H9 (cell line): ENCODE measurements around the gene SPTBN1. TPM values are rescaled to one million over a fixed set of nuclear protein-coding genes. Genes with fewer than 3 reads are reported as not detected.

Experiments
- DNase-seq: peaks from one replicate; pipeline ENCODE4 v3.0.0-alpha.2; 2017
- H2AFZ ChIP-seq: one replicate; pipeline ENCODE4 v1.6.1; 2013; ENCODE audit warnings: mild to moderate bottlenecking, low read length, control low read depth, moderate library complexity
- H2AK5ac ChIP-seq: 2 replicates; pipeline ENCODE4 v1.6.1; 2013; ENCODE audit warnings: low read length, control low read depth, mixed read lengths; ENCODE audit not compliant: insufficient read length
- H2BK120ac ChIP-seq: one replicate; pipeline ENCODE4 v1.6.1; 2013; ENCODE audit warnings: low read depth, mild to moderate bottlenecking, low read length, control low read depth, inconsistent platforms; ENCODE audit not compliant: poor library complexity, severe bottlenecking
- H2BK12ac ChIP-seq: 2 replicates; pipeline ENCODE4 v1.6.1; 2013; ENCODE audit warnings: low read length, control low read depth, mixed read lengths, low read depth; ENCODE audit not compliant: insufficient read length
- H2BK15ac ChIP-seq: 2 replicates; pipeline ENCODE4 v1.6.1; 2013; ENCODE audit warnings: low read depth, low read length, control low read depth
- H2BK20ac ChIP-seq: one replicate; pipeline ENCODE4 v1.6.1; 2013; ENCODE audit warnings: low read depth, mild to moderate bottlenecking, low read length, control low read depth, inconsistent platforms; ENCODE audit not compliant: poor library complexity, severe bottlenecking
- H2BK5ac ChIP-seq: 2 replicates; pipeline ENCODE4 v1.6.1; 2013; ENCODE audit warnings: low read length, control low read depth, mixed read lengths; ENCODE audit not compliant: insufficient read length
- H3K14ac ChIP-seq: 2 replicates; pipeline ENCODE4 v1.6.1; 2013; ENCODE audit warnings: low read length, control low read depth; ENCODE audit not compliant: insufficient read depth
- H3K18ac ChIP-seq: 2 replicates; pipeline ENCODE4 v1.6.1; 2013; ENCODE audit warnings: low read depth, mild to moderate bottlenecking, mixed read lengths, low read length, control low read depth; ENCODE audit not compliant: insufficient read length
- H3K23ac ChIP-seq: 2 replicates; pipeline ENCODE4 v1.6.1; 2013; ENCODE audit warnings: low read length, control low read depth, mixed read lengths, low read depth; ENCODE audit not compliant: insufficient read length
- H3K23me2 ChIP-seq: 2 replicates; pipeline ENCODE4 v1.6.1; 2013; ENCODE audit warnings: low read depth, mild to moderate bottlenecking, mixed read lengths, low read length, control low read depth; ENCODE audit not compliant: insufficient read length, poor library complexity, severe bottlenecking
- H3K27ac ChIP-seq: 2 replicates; pipeline ENCODE4 v1.5.1; 2013; ENCODE audit warnings: low read length, control low read depth, mixed read lengths, low read depth; ENCODE audit not compliant: insufficient read length
- H3K27me3 ChIP-seq: 2 replicates; pipeline ENCODE4 v1.6.1; 2013; ENCODE audit warnings: low read length, control low read depth, inconsistent platforms; ENCODE audit not compliant: insufficient read depth
- H3K4ac ChIP-seq: 2 replicates; pipeline ENCODE4 v1.6.1; 2013; ENCODE audit warnings: low read depth, mild to moderate bottlenecking, control low read depth, inconsistent platforms, low read length, moderate library complexity
- H3K4me1 ChIP-seq: 2 replicates; pipeline ENCODE4 v1.6.1; 2013; ENCODE audit warnings: low read length, control low read depth, inconsistent platforms; ENCODE audit not compliant: insufficient read depth
- H3K4me2 ChIP-seq: 2 replicates; pipeline ENCODE4 v1.6.1; 2013; ENCODE audit warnings: low read length, control low read depth, mixed read lengths; ENCODE audit not compliant: insufficient read length, insufficient read depth
- H3K56ac ChIP-seq: 2 replicates; pipeline ENCODE4 v1.6.1; 2013; ENCODE audit warnings: low read depth, mild to moderate bottlenecking, mixed read lengths, low read length, control low read depth; ENCODE audit not compliant: insufficient read length
- H3K79me1 ChIP-seq: 2 replicates; pipeline ENCODE4 v1.6.1; 2013; ENCODE audit warnings: low read depth, mild to moderate bottlenecking, moderate library complexity, low read length, control low read depth, inconsistent platforms; ENCODE audit not compliant: insufficient read depth, poor library complexity, severe bottlenecking
- H3K79me2 ChIP-seq: 2 replicates; pipeline ENCODE4 v1.6.1; 2013; ENCODE audit warnings: low read length, control low read depth, inconsistent platforms; ENCODE audit not compliant: insufficient read depth
- H3K9ac ChIP-seq: 2 replicates; pipeline ENCODE4 v1.6.1; 2013; ENCODE audit warnings: low read length, control low read depth, mixed read lengths; ENCODE audit not compliant: insufficient read length; ENCODE audit errors: extremely low read depth
- H3K9me3 ChIP-seq: one replicate; pipeline ENCODE4 v1.6.1; 2013; ENCODE audit warnings: low read depth, low read length, inconsistent platforms; ENCODE audit not compliant: control insufficient read depth
- H3T11ph ChIP-seq: one replicate; pipeline ENCODE4 v1.6.1; 2013; ENCODE audit warnings: mild to moderate bottlenecking, low read length, control low read depth, inconsistent platforms
- H4K20me1 ChIP-seq: one replicate; pipeline ENCODE4 v1.6.1; 2013; ENCODE audit not compliant: control insufficient read depth, insufficient read length, insufficient read depth
- H4K5ac ChIP-seq: 2 replicates; pipeline ENCODE4 v1.6.1; 2013; ENCODE audit warnings: low read depth, mild to moderate bottlenecking, mixed read lengths, low read length, control low read depth; ENCODE audit not compliant: insufficient read length
- H4K8ac ChIP-seq: replicated peaks from 2 replicates; pipeline ENCODE4 v1.6.1; 2013; ENCODE audit warnings: low read length, control low read depth, mixed read lengths, low read depth; ENCODE audit not compliant: insufficient read length
- H4K91ac ChIP-seq: 2 replicates; pipeline ENCODE4 v1.6.1; 2013; ENCODE audit warnings: low read depth, mild to moderate bottlenecking, moderate library complexity, mixed read lengths, low read length, control low read depth; ENCODE audit not compliant: insufficient read length
- H3K27ac Mint-ChIP-seq, 3 experiments: 2 replicates in 2 of 3; 3 replicates in 1 of 3; pipeline ENCODE4 v1.8.0; 2020 to 2021; ENCODE audit warnings: mixed read lengths in 3 of 3, mild to moderate bottlenecking in 1 of 3, moderate library complexity in 1 of 3
- H3K27me3 Mint-ChIP-seq: 2 replicates; pipeline ENCODE4 v1.8.0; 2021; ENCODE audit warnings: low read depth, mild to moderate bottlenecking, moderate library complexity, mixed read lengths
- H3K36me3 Mint-ChIP-seq, 3 experiments: 2 replicates in 2 of 3; 3 replicates in 1 of 3; pipeline ENCODE4 v1.8.0; 2020 to 2021; ENCODE audit warnings: low read depth in 3 of 3, mixed read lengths in 3 of 3; ENCODE audit not compliant: insufficient read depth in 1 of 3
- H3K4me1 Mint-ChIP-seq, 2 experiments: 2 replicates each; pipeline ENCODE4 v1.8.0; 2020; ENCODE audit warnings: mixed read lengths in 2 of 2
- H3K4me3 Mint-ChIP-seq, 2 experiments: 2 replicates in 1 of 2; 3 replicates in 1 of 2; pipeline ENCODE4 v1.8.0; 2020 to 2021; ENCODE audit warnings: mild to moderate bottlenecking in 2 of 2, mixed read lengths in 2 of 2, moderate library complexity in 1 of 2
- H3K9me3 Mint-ChIP-seq, 2 experiments: 2 replicates in 1 of 2; 3 replicates in 1 of 2; pipeline ENCODE4 v1.8.0; 2020; ENCODE audit warnings: mild to moderate bottlenecking in 2 of 2, mixed read lengths in 2 of 2, moderate library complexity in 1 of 2
- CTCF ChIP-seq: fragments of 200-600 bp; sonication (generic); conservative IDR thresholded peaks from 3 replicates; pipeline ENCODE4 v1.8.0; 2021; ENCODE audit warnings: antibody characterized with exemption, mild to moderate bottlenecking
- WGBS: extraction: QIAGEN DNeasy Blood & Tissue Kit; methylation state at CpG from one replicate; pipeline ENCODE4 v1.1.7; 2013; ENCODE audit warnings: missing lambda C conversion rate, low lambda C conversion rate, mixed read lengths; ENCODE audit not compliant: insufficient read length; ENCODE audit errors: extremely low coverage; 5-methylcytosine and 5-hydroxymethylcytosine counted together
- total RNA-seq: library from RNA; stranded (reverse); gene quantifications from 2 replicates; pipeline ENCODE4 v1.2.1, GENCODE V29; 2021

The SPTBN1 gene
- total RNA-seq, 1 experiment from 2014 or later = 164 TPM

GRCh38 chr2:54695378-54695777, 239.3 kb downstream of the SPTBN1 start:
- H3K9ac ChIP-seq = no peak overlapping the region
- H3K4me2 ChIP-seq = no peak overlapping the region
- no peak for DNase-seq
- H3K4ac ChIP-seq = no peak overlapping the region
- no peaks in the 10 kb centered on the region for H3K4me1 Mint-ChIP-seq
- no peak overlapping the region for H4K91ac ChIP-seq
- no peaks in the 10 kb centered on the region for H3K79me1 ChIP-seq
- H3K56ac ChIP-seq = no peak overlapping the region
- H3K18ac ChIP-seq = no peak overlapping the region
- no peak overlapping the region for H2BK120ac ChIP-seq
- no peak overlapping the region for H2AFZ ChIP-seq
- no peaks in the 10 kb centered on the region for H3K27me3 ChIP-seq
- H2BK12ac ChIP-seq = no peak overlapping the region
- H2BK20ac ChIP-seq = no peak overlapping the region
- no peak for TF ChIP-seq CTCF
- no peak overlapping the region; the same call in 1 of the 2 replicates for H3K14ac ChIP-seq
- H3K27ac ChIP-seq = no peak overlapping the region
- H3K79me2 ChIP-seq = no peaks in the 10 kb centered on the region
- H2AK5ac ChIP-seq = no peak overlapping the region
- H4K8ac ChIP-seq = no peak overlapping the region
- no peak overlapping the region for H3K27ac Mint-ChIP-seq
- H3K23me2 ChIP-seq = no peaks in the 10 kb centered on the region
- H3K4me3 Mint-ChIP-seq = no peak overlapping the region
- H3K36me3 Mint-ChIP-seq = peaks cover 4 to 13% (median 5%) of the 10 kb centered on the region in 3 experiments; a peak in 6 of 7 replicates
- H3T11ph ChIP-seq = no peak overlapping the region
- WGBS = no CpG with 5 or more reads among the region's 4 CpGs
- no peak overlapping the region for H4K5ac ChIP-seq
- no peaks in the 10 kb centered on the region for H3K9me3 ChIP-seq
- peaks cover 3% of the 10 kb centered on the region; the same call in 1 of the 2 replicates for H3K27me3 Mint-ChIP-seq
- no peak overlapping the region for H3K23ac ChIP-seq
- no peaks in the 10 kb centered on the region for H4K20me1 ChIP-seq
- H3K9me3 Mint-ChIP-seq = peaks cover 13 to 16% of the 10 kb centered on the region in 2 experiments
- H2BK15ac ChIP-seq = no peak overlapping the region
- H2BK5ac ChIP-seq = no peak overlapping the region
- no peaks in the 10 kb centered on the region for H3K4me1 ChIP-seq
